HEK293T (cell line): Measurements from ENCODE around the gene MMAA.
"Not testable (repeated sequence)": the region's sequence is repeated elsewhere in the genome, so short reads cannot be mapped to it uniquely, and the experiment has no call there.

Experiments used
- CTCF ChIA-PET: fragments of 350-600 bp; formaldehyde crosslinking; extraction: SDS; loops from one replicate; lab custom pipeline; 2021; ENCODE audit warnings: antibody characterized with exemption, inconsistent platforms; lab: Yijun Ruan, JAX
- POLR2A ChIA-PET: fragments of 350-600 bp; formaldehyde crosslinking; extraction: SDS; loops from one replicate; lab custom pipeline; 2020; ENCODE audit warnings: antibody characterized with exemption, inconsistent platforms; lab: Yijun Ruan, JAX
- DNase-seq: peaks from one replicate; pipeline ENCODE4 v3.0.0; 2012; ENCODE audit warnings: mixed read lengths; ENCODE audit errors: extremely low spot score
- ARNT ChIP-seq: fragments of 450-650 bp; IDR thresholded peaks from 2 replicates; pipeline ENCODE4 v1.6.1; 2017; ENCODE audit warnings: mild to moderate bottlenecking
- BHLHE40 ChIP-seq: fragments of 450-650 bp; IDR thresholded peaks from 2 replicates; pipeline ENCODE4 v1.6.1; 2016; ENCODE audit warnings: mild to moderate bottlenecking, moderate library complexity, borderline replicate concordance
- CTBP1 ChIP-seq: fragments of 450-650 bp; IDR thresholded peaks from 2 replicates; pipeline ENCODE4 v1.6.1; 2016; ENCODE audit warnings: borderline replicate concordance
- ELF4 ChIP-seq: fragments of 450-650 bp; IDR thresholded peaks from 2 replicates; pipeline ENCODE4 v1.6.1; 2017; ENCODE audit warnings: antibody characterized with exemption
- FOXA1 ChIP-seq: fragments of 450-650 bp; IDR thresholded peaks from 2 replicates; pipeline ENCODE4 v1.6.1; 2016; ENCODE audit warnings: mild to moderate bottlenecking
- FOXK2 ChIP-seq: fragments of 450-650 bp; IDR thresholded peaks from 2 replicates; pipeline ENCODE4 v1.6.1; 2016; ENCODE audit warnings: mild to moderate bottlenecking
- FOXM1 ChIP-seq: fragments of 450-650 bp; IDR thresholded peaks from 2 replicates; pipeline ENCODE4 v1.6.1; 2017; ENCODE audit warnings: mild to moderate bottlenecking, borderline replicate concordance
- HDGF ChIP-seq: fragments of 450-650 bp; IDR thresholded peaks from 2 replicates; pipeline ENCODE4 v1.6.1; 2017; ENCODE audit warnings: antibody characterized with exemption, borderline replicate concordance
- L3MBTL2 ChIP-seq: fragments of 450-650 bp; conservative IDR thresholded peaks from 2 replicates; pipeline ENCODE4 v1.6.1; 2016; ENCODE audit warnings: mild to moderate bottlenecking
- LEF1 ChIP-seq: fragments of 450-650 bp; IDR thresholded peaks from 2 replicates; pipeline ENCODE4 v1.6.1; 2017; ENCODE audit warnings: mild to moderate bottlenecking, borderline replicate concordance
- NFRKB ChIP-seq: fragments of 450-650 bp; IDR thresholded peaks from 2 replicates; pipeline ENCODE4 v1.6.1; 2016; ENCODE audit warnings: mild to moderate bottlenecking, moderate library complexity
- SP1 ChIP-seq: fragments of 450-650 bp; IDR thresholded peaks from 2 replicates; pipeline ENCODE4 v1.6.1; 2017
- SUZ12 ChIP-seq: fragments of 450-650 bp; IDR thresholded peaks from 2 replicates; pipeline ENCODE4 v1.6.1; 2016; ENCODE audit warnings: mild to moderate bottlenecking
- TARDBP ChIP-seq: fragments of 450-650 bp; IDR thresholded peaks from 2 replicates; pipeline ENCODE4 v1.6.1; 2016
- ZNF384 ChIP-seq: fragments of 450-650 bp; IDR thresholded peaks from 2 replicates; pipeline ENCODE4 v1.6.1; 2016
- TF ChIP-seq, protein P1 (sequence below): fragments of 450-650 bp; IDR thresholded peaks from 2 replicates; pipeline ENCODE4 v1.6.1; 2016

The MMAA gene

DNA sequence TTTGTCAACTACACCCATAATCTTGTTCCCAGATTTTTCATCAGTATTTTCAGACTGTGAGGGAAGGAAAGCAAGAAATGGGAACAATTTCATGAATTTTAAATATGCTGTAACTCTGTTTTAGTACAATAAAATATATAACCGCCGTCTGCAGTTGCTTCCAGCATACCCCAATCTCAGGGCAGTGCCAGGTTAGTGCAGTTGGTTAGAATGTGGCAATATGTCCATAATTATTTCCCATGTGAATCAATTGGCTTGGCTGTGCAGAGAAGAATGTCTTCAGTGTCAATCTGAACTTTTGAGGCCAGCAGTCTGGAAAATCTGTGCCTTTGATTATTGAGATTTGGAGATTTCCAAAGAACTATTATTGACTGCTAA, 5.0 kb upstream of the MMAA start:
- TF ChIP-seq CTBP1 (no peak), LEF1 (no peak), ARNT (no peak), BHLHE40 (no peak), SUZ12 (no peak), ELF4 (no peak), HDGF (no peak), TARDBP (no peak)
- TF ChIP-seq, protein P1, sequence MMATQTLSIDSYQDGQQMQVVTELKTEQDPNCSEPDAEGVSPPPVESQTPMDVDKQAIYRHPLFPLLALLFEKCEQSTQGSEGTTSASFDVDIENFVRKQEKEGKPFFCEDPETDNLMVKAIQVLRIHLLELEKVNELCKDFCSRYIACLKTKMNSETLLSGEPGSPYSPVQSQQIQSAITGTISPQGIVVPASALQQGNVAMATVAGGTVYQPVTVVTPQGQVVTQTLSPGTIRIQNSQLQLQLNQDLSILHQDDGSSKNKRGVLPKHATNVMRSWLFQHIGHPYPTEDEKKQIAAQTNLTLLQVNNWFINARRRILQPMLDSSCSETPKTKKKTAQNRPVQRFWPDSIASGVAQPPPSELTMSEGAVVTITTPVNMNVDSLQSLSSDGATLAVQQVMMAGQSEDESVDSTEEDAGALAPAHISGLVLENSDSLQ = no peak
- no peak for DNase-seq
- ChIA-PET POLR2A (no interaction called here), CTCF (interaction anchor here (0.6 to 1.5 kb wide), 2 partner anchors 380 to 397 kb away, joined by 4 to 5 read pairs; no protein-coding TSS in a partner anchor)

DNA sequence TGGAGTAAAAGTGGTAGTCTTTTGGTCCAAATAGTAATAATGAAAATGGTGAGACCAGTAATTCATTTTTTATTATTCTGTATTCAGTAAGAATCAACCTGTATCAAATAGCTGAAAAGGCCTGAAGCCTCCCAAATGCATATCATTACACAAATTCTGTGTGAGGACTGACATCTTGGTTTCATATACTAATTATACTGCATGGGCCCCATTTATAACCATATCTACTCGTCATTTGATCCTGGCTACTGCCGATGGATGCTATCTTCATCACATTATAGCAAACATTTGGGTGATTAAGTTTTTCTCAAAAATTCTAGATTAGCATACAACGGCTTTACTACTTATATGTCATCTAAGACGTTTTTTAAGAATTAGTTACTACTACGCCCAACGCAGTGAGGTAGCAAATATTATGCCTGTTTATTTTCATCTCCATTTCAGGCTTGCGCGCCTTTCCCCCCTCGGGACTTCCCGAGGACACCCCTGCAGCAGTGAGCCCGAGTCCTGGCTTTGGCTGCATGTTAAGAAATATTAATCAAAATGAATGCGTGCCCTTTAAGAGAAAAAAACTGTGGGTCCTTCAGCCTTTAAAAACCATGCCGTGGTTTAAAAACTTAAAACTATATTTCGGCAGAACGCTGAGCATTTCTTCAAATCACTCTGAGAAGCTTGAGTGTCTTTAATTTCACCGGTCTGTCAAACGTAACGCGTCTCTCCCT, 814 bp upstream of the MMAA start:
- DNase-seq = no peak
- TF ChIP-seq CTBP1 (no peak), ZNF384 (0 out of 2 replicates have a peak, but pooled peaks have one; percentile 13)
- ChIA-PET CTCF (interaction anchor here (0.7 kb wide), 1 partner anchor 437 kb away, joined by 3 read pairs; no protein-coding TSS in a partner anchor), POLR2A (interaction anchor here (1.0 kb wide), 1 partner anchor 384 kb away, joined by 3 read pairs; no protein-coding TSS in a partner anchor)

DNA sequence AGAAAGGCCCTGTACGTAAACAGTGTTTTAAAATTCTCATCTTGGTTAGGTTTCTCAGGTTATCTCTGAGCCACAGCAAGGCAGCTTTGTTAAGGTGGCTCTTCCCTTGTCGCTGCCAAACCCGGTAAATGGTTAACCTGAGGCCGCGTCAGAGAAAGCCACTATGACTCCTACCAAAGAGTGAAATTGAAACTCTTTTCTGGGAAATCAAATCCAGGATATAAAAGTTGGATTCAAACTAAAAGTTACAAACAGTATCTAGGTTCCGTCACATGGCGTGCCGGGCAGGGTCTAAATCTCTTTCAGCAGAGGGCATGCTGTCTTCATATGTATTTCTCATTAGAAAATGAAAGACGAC, 433 bp downstream of the MMAA start:
- DNase-seq = no peak
- ChIA-PET CTCF (interaction anchor here (0.9 kb wide), 1 partner anchor 18 kb away, joined by 4 read pairs; no protein-coding TSS in a partner anchor), POLR2A (interaction anchor here (0.5 to 1.0 kb wide), 3 partner anchors 311 to 514 kb away, joined by 3 read pairs; no protein-coding TSS in a partner anchor)
- TF ChIP-seq L3MBTL2 (peak; percentile 14; the same call in 1 of the 2 replicates), NFRKB (no peak)

DNA sequence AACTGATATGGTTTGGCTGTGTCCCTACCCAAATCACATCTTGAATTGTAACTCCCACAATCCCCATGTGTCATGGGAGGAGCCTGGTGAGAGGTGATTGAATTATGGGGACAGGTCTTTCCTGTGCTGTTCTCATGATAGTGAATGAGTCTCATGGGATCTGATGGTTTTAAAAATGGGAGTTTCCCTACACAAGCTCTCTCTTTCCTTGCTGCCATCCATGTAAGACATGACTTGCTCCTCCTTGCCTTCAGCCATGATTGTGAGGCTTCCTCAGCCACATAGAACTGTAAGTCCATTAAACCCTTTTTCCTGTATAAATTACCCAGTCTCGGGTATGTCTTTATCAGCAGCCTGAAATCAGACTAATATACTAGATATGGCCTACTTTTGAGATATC, 2.9 kb downstream of the MMAA start:
- DNase-seq, POLR2A ChIA-PET: not testable (repeated sequence)
- CTCF ChIA-PET = interaction anchor here (0.6 kb wide), 1 partner anchor 114 kb away, joined by 3 read pairs; no protein-coding TSS in a partner anchor

DNA sequence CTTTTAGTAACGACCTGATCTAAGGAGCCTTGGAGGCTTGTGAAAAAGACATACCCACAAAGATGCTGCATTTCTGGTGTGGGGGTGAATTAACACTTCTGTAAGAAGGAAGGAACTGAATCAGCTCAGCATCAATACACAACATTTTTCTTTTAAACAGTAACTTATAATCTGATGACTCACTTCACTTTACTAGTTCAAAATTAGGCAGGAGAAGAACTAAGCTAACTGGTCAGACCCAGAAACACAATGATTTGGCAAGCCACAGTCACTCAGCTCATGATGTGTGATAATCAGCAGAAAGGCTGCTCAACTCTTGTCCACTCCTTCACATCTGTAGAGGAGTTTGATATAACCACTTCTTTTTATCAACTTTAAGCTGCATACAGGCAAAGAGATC, 4.6 kb downstream of the MMAA start:
- ChIA-PET POLR2A (no interaction called here), CTCF (interaction anchor here (0.6 kb wide), 1 partner anchor 553 kb away, joined by 4 read pairs; no protein-coding TSS in a partner anchor)
- no peak for TF ChIP-seq SUZ12
- no peak for TF ChIP-seq BHLHE40
- TF ChIP-seq SP1 = no peak
- no peak for TF ChIP-seq FOXA1
- no peak for TF ChIP-seq LEF1
- no peak for TF ChIP-seq L3MBTL2
- no peak for TF ChIP-seq FOXK2
- no peak for TF ChIP-seq FOXM1
- TF ChIP-seq, protein P1 = no peak
- TF ChIP-seq NFRKB = no peak
- TF ChIP-seq CTBP1 = no peak
- no peak for TF ChIP-seq ZNF384
- TF ChIP-seq HDGF = no peak
- DNase-seq = no peak

DNA sequence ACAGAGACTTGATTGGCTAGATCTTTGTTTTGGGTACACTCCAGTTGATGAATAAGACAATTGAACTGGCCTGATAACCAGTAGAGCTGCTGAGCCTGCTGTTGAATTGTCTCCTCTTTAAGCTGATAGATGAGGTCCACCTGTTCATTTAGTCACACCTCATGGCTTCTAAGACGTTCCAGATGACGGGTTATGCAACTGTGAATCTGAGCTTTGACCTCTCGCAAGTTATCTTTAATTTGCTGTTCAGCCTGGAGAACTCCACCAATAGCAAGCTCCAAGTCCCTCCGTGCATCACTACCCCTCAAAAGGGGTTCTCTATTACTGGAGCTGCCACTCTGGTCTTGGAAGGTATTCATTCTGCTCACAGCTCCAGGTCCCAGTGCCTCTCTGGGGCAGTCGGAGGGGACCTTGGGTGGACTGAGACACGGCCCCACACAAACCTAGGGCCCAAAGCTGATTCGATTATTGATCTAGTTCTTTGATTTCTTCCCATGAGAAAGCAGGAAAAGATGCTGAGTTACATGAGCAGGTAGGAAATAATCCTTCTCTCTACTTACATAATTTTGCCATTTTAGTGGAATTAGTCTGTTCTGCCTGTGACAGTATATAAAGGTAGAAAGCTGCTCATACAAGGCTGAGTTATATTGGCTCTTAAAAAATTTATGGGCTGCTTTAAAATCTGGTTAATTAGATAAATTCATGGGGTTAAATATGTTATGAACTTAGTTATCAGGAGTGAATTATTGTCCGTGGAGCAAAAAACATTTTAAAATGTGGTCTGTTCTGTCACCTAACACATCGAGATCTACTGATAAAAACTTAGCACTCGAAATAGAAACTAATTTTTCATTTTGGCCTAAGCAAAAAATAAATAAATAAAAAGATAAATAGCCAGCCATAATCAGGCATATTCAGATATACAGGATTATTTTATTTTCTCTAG, 6.8 kb downstream of the MMAA start:
- CTCF ChIA-PET = no interaction called here
- POLR2A ChIA-PET = no interaction called here
- DNase-seq = no peak
- no peak for TF ChIP-seq HDGF
- no peak for TF ChIP-seq NFRKB
- no peak for TF ChIP-seq CTBP1
- no peak for TF ChIP-seq SP1
- TF ChIP-seq, protein P1 = no peak
- no peak for TF ChIP-seq BHLHE40
- no peak for TF ChIP-seq SUZ12
- no peak for TF ChIP-seq LEF1
